Glutamatergic neuron (in vitro differentiated cells): ENCODE measurements around the gene PI16. TPM values are rescaled to one million over a fixed set of nuclear protein-coding genes. Genes with fewer than 3 reads are reported as not detected.

Experiments
- DNase-seq: peaks from one replicate; pipeline ENCODE4 v3.0.0; 2022
- H3K27ac Mint-ChIP-seq: one replicate; pipeline ENCODE4 v1.8.0; 2020; ENCODE audit warnings: mild to moderate bottlenecking, mixed read lengths, inconsistent platforms; ENCODE audit not compliant: unreplicated experiment
- H3K27me3 Mint-ChIP-seq: one replicate; pipeline ENCODE4 v1.8.0; 2020; ENCODE audit warnings: mild to moderate bottlenecking, moderate library complexity, mixed read lengths, inconsistent platforms; ENCODE audit not compliant: unreplicated experiment
- H3K36me3 Mint-ChIP-seq: one replicate; pipeline ENCODE4 v1.8.0; 2020; ENCODE audit warnings: mild to moderate bottlenecking, mixed read lengths, inconsistent platforms; ENCODE audit not compliant: unreplicated experiment
- H3K4me1 Mint-ChIP-seq: one replicate; pipeline ENCODE4 v1.8.0; 2020; ENCODE audit warnings: mild to moderate bottlenecking, low read depth, mixed read lengths, inconsistent platforms; ENCODE audit not compliant: unreplicated experiment
- H3K4me3 Mint-ChIP-seq: one replicate; pipeline ENCODE4 v1.8.0; 2020; ENCODE audit warnings: mild to moderate bottlenecking, mixed read lengths, inconsistent platforms; ENCODE audit not compliant: unreplicated experiment
- H3K9me3 Mint-ChIP-seq: one replicate; pipeline ENCODE4 v1.8.0; 2020; ENCODE audit warnings: mild to moderate bottlenecking, moderate library complexity, mixed read lengths, inconsistent platforms; ENCODE audit not compliant: unreplicated experiment
- CTCF ChIP-seq: fragments of 200-600 bp; sonication (generic); IDR thresholded peaks from one replicate; pipeline ENCODE4 v1.5.0; 2021; ENCODE audit not compliant: partially characterized antibody, unreplicated experiment
- long read RNA-seq: library from polyadenylated mRNA; unstranded; transcript quantifications from one replicate; pipeline ENCODE4 v2.0.0, GENCODE V29; 2020; ENCODE audit not compliant: unreplicated experiment
- total RNA-seq: library from RNA; stranded (reverse); fragmentation: NEBNext Ultra II Directional; extraction: Animal tissue kit (Norgen Biotek cat#: 25700); gene quantifications from one replicate; pipeline ENCODE4 v1.2.1, GENCODE V29; 2021; ENCODE audit not compliant: unreplicated experiment

PI16 gene, protein sequence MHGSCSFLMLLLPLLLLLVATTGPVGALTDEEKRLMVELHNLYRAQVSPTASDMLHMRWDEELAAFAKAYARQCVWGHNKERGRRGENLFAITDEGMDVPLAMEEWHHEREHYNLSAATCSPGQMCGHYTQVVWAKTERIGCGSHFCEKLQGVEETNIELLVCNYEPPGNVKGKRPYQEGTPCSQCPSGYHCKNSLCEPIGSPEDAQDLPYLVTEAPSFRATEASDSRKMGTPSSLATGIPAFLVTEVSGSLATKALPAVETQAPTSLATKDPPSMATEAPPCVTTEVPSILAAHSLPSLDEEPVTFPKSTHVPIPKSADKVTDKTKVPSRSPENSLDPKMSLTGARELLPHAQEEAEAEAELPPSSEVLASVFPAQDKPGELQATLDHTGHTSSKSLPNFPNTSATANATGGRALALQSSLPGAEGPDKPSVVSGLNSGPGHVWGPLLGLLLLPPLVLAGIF
- total RNA-seq: not detected
- long read RNA-seq: 0 reads

- Mint-ChIP-seq H3K27me3 (peaks cover 1% of the 10 kb centered on the region), H3K9me3 (peaks cover 2% of the 10 kb centered on the region), H3K36me3 (no peaks in the 10 kb centered on the region), H3K27ac (no peak within 1 kb of the TSS), H3K4me3 (no peak within 1 kb of the TSS), H3K4me1 (no peaks in the 10 kb centered on the region)
- DNase-seq: no peak
- TF ChIP-seq CTCF: no peak
These were observed at the start of gene PI16 for GRCh38 chr6:36954262-36954931. Gene PI16 (plus strand): TSS chr6:36954738. CDS start chr6:36954761, 23 bp downstream.

- Mint-ChIP-seq H3K27ac (no peak overlapping the region), H3K36me3 (no peaks in the 10 kb centered on the region), H3K4me3 (no peak overlapping the region), H3K4me1 (peaks cover 8% of the 10 kb centered on the region), H3K27me3 (no peaks in the 10 kb centered on the region), H3K9me3 (peaks cover 3% of the 10 kb centered on the region)
- no peak for TF ChIP-seq CTCF
- no peak for DNase-seq
These were observed 49.6 kb upstream of the PI16 start for GRCh38 chr6:36904851-36905393.

- H3K27ac Mint-ChIP-seq: no peak overlapping the region
- H3K9me3 Mint-ChIP-seq: peaks cover 3% of the 10 kb centered on the region
- DNase-seq: no peak
- H3K4me1 Mint-ChIP-seq: peaks cover 8% of the 10 kb centered on the region
- no peaks in the 10 kb centered on the region for H3K36me3 Mint-ChIP-seq
- no peaks in the 10 kb centered on the region for H3K27me3 Mint-ChIP-seq
- H3K4me3 Mint-ChIP-seq: no peak overlapping the region
- no peak for TF ChIP-seq CTCF
These were observed 47.8 kb upstream of the PI16 start for GRCh38 chr6:36906539-36907325.

DNA sequence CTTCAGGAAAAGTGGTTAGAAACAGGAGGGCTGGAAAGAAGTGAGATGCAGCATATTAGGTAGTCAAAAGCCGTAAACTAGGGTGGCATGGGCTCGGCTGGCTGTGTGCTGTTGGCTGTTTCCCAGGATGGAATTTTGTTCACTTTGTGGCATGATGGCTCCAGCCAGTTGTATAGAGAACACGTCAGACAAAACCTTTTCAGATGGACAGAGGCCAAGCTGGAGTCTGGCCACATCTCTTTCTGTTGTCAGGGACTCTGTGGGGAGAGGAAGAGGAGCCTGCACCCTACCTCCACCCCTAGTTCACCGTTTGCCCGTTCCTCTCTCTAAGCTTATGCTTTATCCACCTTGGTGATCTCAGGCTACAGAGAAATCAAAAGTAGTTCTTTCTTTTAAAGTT lies 46.8 kb upstream of the PI16 start:
- Mint-ChIP-seq H3K4me1 (peaks cover 8% of the 10 kb centered on the region), H3K27ac (no peak overlapping the region), H3K27me3 (no peaks in the 10 kb centered on the region), H3K36me3 (no peaks in the 10 kb centered on the region), H3K4me3 (no peak overlapping the region), H3K9me3 (peaks cover 3% of the 10 kb centered on the region)
- TF ChIP-seq CTCF: no peak
- DNase-seq: no peak
